ENCODE measurements around the gene ADAP1.
"Not testable (repeated sequence)": the region's sequence is repeated elsewhere in the genome, so short reads cannot be mapped to it uniquely, and the experiment has no call there.

The ADAP1 gene

DNA sequence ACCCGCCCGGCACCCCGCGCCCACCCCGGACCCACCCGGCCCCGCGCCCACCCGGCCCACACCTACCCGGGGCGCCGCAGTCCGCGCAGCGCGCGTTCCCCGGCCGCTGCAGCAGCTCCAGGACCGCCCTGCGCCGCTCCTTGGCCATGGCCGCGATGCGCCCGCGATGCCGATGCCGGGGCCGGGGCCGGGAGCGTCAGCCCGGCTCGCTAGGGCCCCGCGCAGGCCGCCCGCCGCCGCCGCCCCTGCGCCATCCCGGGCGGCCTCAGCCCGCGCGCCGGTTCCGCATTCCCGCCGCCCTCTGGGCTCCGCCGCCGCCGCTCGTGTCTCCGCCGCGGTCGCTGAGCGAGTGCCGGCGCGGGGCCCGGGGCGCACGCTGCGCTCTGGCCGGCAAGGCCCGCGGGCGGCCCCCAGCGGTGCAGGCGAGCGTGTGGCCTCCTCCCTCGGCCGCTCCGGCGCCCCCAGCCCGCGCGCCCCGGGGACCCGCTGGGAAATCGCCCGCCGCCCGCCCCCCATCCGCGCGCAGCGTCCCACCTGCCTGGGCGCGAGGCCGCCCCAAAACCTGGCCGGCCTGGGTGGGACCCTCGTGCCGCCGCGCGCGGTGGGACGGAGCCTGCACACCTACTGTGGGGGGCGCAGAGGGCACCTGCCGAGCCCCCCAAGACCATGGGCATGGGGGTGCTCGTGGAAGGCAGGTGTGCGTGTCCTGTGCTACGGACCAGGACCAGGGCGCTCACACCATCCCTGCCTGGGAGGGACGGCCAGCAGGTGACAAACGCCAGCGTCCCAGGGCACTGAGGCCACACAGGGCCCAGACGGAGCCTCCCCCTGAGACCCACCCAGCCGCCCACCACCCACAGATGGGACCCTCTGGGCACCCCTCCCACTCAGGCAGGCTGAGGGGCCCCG lies at the start of gene ADAP1:
ADAP1 (minus strand) TSS at position 351 of the 909 bp plus-strand sequence; CDS start at position 148, 203 bp downstream.
- no peak for DNase-seq

DNA sequence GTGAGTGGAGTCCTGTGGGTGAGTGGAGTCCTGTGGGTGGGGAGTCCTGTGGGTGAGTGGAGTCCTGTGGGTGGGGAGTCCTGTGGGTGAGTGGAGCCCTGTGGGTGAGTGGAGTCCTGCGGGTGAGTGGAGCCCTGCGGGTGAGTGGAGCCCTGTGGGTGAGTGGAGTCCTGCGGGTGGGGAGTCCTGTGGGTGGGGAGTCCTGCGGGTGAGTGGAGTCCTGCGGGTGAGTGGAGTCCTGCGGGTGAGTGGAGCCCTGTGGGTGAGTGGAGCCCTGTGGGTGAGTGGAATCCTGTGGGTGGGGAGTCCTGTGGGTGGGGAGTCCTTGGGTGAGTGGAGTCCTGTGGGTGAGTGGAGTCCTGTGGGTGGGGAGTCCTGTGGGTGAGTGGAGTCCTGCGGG lies 48.0 kb upstream of the ADAP1 start:
- not testable (repeated sequence) for DNase-seq

DNA sequence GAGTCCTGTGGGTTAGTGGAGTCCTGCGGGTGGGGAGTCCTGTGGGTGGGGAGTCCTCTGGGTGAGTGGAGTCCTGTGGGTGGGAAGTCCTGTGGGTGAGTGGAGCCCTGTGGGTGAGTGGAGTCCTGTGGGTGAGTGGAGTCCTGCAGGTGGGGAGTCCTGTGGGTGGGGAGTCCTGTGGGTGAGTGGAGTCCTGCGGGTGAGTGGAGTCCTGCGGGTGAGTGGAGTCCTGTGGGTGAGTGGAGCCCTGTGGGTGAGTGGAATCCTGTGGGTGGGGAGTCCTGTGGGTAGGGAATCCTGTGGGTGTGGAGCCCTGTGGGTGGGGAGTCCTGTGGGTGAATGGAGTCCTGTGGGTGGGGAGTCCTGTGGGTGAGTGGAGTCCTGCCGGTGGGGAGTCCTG lies 47.5 kb upstream of the ADAP1 start:
- DNase-seq, result not testable (repeated sequence)

DNA sequence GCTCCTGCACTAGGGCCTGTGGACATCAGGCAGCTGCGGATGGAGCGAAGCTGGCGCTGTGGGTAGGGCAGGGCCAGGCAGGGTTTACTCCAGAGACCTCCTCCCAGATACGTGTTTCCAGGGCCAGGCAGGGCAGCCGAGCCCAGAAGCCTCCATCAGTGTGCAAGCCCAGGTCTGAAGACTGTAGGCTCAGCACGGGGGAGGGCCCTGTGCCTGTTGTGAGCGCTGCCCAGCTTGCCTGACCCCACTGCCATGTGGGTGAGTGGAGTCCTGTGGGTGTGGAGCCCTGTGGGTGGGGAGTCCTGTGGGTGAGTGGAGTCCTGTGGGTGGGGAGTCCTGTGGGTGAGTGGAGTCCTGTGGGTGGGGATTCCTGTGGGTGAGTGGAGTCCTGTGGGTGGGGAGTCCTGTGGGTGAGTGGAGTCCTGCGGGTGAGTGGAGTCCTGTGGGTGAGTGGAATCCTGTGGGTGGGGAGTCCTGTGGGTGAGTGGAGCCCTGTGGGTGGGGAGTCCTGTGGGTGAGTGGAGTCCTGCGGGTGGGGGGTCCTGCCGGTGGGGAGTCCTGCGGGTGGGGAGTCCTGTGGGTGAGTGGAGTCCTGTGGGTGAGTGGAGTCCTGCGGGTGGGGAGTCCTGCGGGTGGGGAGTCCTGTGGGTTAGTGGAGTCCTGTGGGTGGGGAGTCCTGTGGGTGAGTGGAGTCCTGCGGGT lies 46.7 kb upstream of the ADAP1 start:
- DNase-seq, result not testable (repeated sequence)

DNA sequence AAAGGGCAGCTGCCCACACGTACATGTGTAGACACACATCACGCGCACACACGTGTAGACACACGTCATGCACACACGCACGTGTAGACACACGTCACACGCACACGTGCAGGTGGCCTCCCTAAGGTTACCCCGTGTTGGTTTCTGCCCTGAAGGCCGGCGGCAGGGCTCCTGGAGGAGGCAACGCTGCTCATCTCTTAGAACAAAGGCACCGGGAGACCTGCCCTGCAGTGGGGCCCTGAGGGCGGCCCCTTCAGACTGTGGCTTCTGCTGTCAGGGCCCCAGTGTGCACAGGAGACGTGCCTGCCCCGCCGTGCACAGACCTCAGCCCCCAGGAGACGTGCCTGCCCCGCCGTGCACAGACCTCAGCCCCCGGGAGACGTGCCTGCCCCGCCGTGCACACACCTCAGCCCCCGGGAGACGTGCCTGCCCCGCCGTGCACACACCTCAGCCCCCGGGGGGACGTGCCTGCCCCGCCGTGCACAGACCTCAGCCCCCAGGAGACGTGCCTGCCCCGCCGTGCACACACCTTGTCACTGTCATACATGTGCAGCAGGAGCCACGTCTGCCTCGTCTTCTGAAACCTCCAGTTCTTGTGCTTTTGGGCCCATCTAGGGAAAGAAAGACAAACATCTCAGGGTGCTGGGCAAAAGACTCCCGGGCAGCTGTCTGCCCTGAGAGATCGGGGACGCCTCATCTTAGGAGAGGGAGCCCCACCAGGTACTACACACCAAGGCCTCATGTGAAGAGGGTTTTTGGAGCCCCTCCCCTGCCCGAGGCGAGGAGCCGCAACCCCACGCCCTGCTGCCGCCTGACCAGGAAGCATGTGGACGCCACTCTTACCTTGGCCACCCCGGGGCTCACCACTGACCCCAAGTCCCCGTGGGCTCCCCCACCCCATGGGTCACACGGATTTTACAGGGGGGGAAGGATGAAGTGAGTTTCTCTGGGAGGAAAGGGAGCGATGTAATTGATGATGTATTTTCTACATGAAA lies 45.8 kb upstream of the ADAP1 start:
- no peak for DNase-seq

DNA sequence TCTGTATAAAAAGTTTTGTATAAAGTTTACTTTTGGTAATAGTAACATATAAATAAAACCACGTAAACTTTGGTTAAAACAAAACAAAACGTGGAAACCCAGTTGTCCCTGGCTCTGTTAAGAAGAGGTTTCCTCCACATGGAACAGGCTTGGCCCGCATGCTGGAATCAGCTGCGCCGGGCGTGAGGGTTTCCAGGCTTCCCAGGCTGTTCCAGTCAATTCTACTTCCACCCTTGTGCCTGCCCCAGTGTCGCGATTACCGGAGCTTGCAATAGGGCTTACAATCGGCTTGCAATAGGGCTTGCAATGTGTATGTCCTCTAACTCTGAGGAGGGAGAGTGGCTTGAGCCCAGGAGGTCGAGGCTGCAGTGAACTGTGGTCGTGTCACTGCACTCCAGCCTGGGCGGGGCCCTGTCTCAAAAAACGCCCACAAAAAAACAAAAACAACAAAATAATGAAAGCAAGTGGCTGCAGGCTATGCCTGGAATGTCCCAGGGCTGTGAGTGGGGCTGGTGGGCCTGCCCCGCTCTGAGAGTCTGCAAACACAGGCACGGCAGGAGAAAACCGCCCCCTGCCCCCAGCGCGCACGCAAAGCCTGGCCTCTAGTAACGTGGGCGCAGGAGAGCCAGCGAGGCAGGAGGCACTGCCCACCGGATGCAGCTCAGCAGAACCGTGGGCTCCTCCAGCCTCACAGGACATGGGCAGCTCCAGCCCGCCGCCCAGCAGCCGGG lies 44.8 kb upstream of the ADAP1 start:
- DNase-seq, result no peak

- no peak for DNase-seq
Measured at GRCh38 chr7:997404-998395, 43.2 kb upstream of the ADAP1 start.

DNA sequence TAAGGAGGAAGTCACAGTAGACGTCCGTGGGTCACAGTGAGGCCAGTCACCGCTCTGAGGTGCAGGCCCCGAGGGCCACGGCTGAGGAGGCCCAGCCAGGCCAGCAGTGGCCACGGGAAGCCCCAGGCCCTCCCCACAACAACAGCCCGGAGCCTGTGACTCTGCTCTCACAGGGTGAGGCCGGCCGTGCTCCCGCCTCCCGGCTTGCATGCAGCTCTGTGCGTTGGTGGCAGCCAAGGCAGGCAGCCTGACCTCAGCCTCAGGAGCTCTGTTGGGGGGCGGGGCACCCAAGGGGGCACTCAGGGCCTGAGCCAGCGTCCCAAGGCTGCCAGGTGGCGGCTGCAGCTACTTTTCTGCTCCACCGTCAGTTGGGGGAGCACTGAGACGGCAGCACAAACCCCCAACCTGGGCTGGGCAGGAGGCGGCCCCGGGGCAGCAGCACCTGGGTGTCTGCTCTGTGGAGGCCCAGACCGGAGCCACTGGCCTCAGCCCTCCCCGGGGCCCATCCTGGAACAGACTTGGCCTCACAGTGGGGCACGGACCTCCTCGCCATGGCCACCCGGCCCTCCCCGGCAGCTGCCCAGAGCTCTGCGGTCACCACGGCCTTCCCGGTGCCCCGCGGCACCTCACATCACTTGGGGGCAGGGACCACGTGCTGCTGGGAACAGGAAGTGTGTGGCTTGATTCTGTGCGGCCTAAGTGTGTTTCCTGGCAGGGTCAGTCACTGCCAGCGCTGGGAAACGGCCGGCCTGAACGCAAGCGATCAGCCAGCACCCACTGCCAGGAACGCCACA lies 41.8 kb upstream of the ADAP1 start:
- no peak for DNase-seq

- DNase-seq, result no peak
Measured at GRCh38 chr7:995571-995970, 41.1 kb upstream of the ADAP1 start.

- no peak for DNase-seq
Measured at GRCh38 chr7:994592-995308, 40.3 kb upstream of the ADAP1 start.

DNA sequence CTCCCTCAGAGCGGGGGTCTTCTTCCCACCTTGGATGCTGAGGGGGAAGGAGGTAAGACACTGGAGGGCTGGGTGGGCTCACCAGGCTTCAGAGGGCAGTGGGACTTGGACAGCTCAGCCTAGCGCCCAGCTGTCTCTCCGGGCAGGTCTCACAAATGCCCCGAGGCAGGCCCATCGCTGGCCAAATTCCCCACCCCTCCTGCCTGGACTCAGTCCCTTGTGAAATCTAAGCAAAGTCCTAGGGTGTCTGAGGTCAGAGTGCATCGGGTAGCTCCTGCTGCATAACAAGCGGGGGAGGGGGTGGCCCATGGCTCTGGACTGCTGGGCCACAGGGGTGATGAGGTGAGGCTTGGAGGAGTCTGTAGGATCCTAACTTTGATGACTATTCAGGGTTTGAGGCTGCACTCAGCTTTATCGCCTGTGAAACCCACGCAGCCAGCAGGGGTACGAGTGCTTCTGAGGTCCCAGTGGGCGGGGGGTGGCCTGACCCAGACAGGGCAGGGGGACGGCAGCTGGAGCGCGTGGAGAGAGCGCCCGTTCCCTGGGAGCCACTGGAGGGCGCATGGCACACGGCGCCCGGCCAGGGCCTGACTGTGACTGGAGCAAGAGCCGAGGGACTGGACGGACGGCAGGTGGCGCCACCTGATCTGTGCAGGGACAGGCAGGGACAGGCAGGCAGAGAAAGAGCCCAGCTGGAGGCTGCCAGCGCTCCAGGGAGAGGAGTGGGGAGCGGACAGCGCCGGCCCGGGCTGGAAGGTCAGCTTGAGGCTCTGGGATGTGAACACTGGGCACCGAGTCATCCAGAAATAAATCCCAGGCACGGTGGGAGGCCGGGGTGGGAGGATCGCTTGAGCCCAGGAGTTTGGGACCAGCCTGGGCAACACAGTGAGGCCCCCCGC lies 38.5 kb upstream of the ADAP1 start:
- DNase-seq, result peak; percentile 77

- no peak for DNase-seq
Measured at GRCh38 chr7:991729-992656, 37.5 kb upstream of the ADAP1 start.

- no peak for DNase-seq
Measured at GRCh38 chr7:990933-991728, 36.7 kb upstream of the ADAP1 start.

DNA sequence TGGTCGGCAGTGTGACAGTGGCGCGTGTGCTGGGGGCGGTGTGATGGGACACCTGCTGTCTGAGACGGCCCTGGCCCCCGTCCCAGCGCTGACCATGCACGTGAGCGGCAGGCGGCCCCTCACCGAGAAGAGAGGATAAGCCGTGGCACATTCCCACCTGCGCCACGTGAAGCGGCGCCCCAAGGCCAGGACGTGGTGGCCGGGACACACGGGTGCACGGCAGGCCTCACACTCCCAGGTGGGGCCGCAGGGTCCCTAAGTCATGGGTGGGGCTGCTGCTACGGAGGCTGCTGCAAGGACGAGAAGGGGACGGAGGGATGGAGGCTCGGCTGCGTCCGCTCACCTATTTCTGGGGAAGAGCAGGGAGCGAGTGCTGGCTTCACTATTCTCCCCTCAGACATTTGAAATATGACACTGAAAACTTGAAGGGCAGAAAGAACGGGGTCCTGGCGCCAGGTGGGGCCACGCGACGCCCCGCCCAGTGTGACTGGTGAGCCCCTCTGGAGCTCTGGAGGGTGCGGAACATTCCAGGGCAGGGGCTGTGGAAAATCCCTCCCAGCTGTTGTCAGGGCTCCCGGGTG lies 36.0 kb upstream of the ADAP1 start:
- no peak for DNase-seq

- no peak for DNase-seq
Measured at GRCh38 chr7:988963-989529, 34.6 kb upstream of the ADAP1 start.

All from DMS79 (cell line).